HG03280 (cell line): ENCODE measurements around the gene IDNK.

Source experiments
- ATAC-seq: cut with Tn5 transposase; IDR thresholded peaks from one replicate; pipeline ENCODE4 v1.9.1; 2021; ENCODE audit warnings: mild to moderate bottlenecking, moderate library complexity; ENCODE audit not compliant: unreplicated experiment

Gene IDNK

GRCh38 chr9:83681490-83681889 lies 58.5 kb downstream of the IDNK start:
- ATAC-seq: no peak

DNA sequence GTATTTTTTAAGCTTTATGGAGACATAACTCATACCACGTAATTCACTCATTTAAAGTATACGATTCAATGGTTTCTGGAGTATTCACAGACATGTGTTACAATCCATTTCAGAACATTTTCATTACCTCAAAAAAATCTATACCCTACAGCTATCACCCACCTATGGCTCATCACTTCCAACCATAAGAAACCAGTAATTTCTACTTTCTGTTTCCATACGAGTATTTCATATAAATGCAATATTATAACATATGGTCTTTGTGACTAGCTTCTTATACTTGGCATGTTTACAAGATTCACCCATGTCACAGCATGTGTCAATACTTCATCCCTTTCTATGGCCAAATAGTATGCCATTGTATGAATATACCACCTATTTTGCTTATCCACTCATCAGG lies 66.0 kb downstream of the IDNK start:
- no peak for ATAC-seq

GRCh38 chr9:83691492-83691891 lies 68.5 kb downstream of the IDNK start:
- no peak for ATAC-seq
